ENCODE data around the gene HDHD5.

Gene HDHD5

DNA sequence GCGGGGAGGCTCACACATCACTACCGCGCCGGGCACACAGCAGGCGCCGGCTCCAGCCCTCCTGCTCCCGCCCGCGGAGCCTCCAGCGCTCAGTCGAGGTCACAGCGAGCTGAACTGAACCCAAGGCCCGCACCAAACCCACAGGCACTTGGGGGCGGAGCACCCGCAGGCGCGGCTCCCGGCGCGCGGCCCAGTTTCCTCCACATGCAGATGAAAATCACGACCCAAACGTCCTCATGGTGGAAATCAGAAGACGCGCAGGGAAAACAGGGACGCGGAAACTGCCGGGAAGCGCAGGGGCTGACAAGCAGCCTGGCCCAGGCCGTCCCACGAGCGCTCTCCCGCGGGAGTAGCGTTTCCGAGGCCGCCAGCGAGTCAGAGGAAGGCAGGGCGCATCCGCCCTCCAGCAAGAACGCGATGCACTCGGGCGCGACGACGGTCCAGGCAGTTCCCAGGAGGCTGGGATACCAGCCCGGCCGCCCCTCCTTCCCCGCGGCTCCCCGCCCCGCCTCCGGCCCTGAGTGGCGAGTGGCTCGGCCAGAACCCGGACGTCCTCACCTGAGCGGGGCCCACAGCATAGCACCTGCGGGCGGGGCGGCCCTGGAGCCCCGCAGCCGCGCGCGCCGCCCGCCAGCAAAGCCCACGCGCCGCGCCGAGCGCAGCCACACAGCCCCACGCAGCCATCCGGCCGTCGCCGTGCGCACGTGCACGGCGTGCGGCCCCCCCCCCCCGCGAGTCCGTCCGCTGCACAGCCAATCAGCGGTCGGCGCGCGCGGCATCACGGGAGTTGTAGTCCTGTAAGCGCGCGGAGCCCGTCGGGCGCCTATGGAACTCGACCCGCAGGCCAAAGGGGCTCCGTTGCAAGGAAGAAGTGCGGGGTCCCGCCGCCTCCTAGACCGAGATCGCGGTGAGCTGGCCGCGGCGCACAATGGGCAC, at the start of gene HDHD5:
HDHD5 (minus strand) TSS at position 710 of the 936 bp plus-strand sequence; CDS start at position 684, 26 bp downstream.
- DNase-seq (ENCODE audit: low spot score): peak; percentile 85

GRCh38 chr22:17205432-17205831, 46.4 kb upstream of the HDHD5 start:
- peak; percentile 38 for DNase-seq (ENCODE audit: low spot score)

- peak; percentile 32 for DNase-seq (ENCODE audit: low spot score)
These were observed 42.3 kb upstream of the HDHD5 start for GRCh38 chr22:17201285-17201945.

DNA sequence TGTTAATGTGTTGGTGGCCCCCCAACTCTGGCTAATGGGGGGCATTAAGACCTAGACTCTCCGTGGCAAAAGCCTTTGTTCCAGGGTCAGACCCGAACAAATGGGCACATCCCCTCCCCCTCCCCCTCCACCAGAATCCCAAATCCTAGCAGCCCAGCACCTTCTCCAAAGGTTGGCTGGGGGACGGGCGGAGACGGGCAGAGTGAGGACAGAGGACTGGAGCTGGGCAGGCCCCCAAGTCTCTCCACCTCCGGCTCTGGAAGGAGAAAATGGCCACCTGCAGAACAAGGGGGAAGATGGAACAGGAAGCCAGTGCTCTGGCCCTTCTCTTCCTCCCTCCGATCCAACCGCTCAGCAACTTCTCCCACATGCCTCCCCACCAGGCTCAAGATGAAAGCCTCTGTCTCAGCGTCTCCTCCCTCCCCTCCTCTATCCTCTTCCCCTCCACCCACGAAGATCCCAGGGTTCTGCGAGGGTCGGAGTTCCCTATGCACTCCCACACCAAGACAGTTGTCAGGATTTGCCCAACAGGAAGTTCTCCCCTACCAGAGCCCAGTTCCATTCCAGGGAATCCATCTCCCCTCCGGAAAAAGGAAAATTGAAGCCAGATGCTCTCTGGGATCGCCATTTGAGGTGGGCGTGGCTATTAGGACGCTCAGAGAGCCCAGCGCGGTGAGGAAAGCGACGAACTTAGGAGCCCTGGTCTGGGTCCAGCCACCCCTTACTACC, 40.1 kb upstream of the HDHD5 start:
- DNase-seq (ENCODE audit: low spot score): peak; percentile 56

DNA sequence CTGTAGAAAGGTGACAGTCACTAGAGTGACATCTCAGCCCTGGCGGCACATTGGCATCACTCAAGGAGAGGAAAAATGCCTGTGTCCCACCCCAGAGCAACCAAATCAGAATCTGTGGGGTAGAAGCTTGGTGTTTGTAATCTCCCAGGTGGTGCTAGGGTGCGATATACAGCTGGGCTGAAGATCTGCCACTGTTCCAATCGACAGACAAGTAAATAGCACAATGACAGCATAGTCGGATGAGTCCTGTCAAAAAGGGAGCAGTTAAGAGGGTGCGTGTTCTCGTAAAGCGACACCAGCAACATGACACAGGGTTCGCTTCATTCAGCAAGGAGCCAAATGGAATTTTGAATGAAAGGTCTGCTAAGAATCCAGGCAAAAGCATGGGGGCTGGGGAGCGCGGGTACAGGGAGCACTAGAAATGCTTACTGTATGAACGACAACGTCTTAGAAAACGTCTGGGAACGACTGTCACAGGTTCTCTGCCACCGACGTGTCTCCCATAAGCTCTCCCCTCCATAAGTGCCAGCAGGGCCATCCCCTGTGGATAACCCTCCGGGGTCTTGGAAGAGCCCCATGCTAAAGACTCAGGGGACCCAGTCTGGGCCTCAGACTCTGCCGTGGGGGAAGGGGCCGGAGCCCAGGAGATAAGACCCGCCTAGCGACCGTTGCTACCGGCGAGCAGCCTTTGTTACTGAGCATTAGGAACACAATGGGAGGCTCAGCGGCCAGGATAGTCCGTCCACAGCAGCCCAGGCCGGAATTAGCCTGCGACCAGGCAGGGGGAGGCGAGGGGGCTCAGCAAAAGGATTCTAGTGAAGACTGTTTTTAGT, 39.3 kb upstream of the HDHD5 start:
- DNase-seq (ENCODE audit: low spot score): peak; percentile 32

GRCh38 chr22:17194213-17194612, 35.1 kb upstream of the HDHD5 start:
- DNase-seq (ENCODE audit: low spot score): no peak

DNA sequence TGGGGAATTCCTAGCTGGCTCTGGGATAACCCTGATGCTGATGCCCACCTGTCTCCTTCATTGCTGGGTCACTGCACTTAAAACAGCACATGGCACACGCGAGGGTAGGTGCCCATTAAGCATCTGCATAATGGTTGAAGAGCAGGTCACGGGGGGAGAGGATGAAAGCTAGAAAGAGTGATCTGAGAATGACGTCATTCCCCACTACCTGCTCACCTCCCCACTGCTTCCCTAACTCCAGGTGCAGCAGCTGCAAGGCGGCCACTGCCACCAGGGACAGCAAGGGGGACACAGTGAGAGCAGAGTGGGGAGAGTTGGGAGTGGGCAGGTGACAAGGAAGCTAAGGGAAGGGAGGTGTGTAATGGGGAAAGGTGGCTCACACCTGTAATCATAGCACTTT, 33.1 kb upstream of the HDHD5 start:
- DNase-seq (ENCODE audit: low spot score): no peak

- no peak for DNase-seq (ENCODE audit: low spot score)
These were observed 32.2 kb upstream of the HDHD5 start for GRCh38 chr22:17191163-17191784.

GRCh38 chr22:17190702-17191101, 31.6 kb upstream of the HDHD5 start:
- no peak for DNase-seq (ENCODE audit: low spot score)

- DNase-seq (ENCODE audit: low spot score): no peak
These were observed 17.6 kb upstream of the HDHD5 start for GRCh38 chr22:17176715-17177114.

DNA sequence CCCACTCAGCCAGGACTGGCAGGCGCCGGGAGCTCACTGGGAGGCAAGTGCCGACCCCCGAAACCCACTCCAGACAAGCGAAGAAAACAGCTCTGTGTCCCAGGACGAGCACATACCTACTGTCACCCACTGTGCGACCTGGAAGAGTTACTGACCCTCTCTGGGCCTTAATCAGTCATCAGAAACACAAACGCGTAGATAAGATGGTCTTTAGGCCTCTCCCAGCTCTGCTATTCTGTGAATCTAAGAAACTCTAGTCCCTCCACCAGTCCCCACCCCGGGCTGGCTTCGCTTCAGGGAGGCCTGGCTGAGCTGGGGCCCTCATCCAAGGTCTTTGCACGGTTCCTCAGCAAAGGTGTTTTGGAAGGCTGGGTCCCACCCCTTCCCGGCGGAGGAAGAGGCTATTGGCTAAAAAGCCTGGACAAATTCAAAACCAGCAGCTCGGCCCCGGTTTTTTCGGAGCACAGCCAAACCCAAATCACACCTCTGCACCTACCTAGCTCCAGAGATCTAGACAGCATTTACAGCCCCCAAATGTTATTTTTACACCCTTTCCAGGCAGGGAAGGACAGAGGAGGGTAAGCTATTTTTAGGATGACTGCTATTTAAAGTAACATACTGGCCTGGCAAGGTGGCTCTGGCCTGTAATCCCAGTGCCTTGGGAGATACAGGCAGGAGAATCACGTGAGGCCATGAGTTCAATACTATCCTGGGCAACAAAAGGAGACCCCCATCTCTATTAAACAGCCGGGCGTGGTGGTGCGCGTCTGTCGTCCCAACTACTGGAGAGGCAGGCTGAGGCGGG, 13.2 kb upstream of the HDHD5 start:
- peak; percentile 91 for DNase-seq (ENCODE audit: low spot score)

DNA sequence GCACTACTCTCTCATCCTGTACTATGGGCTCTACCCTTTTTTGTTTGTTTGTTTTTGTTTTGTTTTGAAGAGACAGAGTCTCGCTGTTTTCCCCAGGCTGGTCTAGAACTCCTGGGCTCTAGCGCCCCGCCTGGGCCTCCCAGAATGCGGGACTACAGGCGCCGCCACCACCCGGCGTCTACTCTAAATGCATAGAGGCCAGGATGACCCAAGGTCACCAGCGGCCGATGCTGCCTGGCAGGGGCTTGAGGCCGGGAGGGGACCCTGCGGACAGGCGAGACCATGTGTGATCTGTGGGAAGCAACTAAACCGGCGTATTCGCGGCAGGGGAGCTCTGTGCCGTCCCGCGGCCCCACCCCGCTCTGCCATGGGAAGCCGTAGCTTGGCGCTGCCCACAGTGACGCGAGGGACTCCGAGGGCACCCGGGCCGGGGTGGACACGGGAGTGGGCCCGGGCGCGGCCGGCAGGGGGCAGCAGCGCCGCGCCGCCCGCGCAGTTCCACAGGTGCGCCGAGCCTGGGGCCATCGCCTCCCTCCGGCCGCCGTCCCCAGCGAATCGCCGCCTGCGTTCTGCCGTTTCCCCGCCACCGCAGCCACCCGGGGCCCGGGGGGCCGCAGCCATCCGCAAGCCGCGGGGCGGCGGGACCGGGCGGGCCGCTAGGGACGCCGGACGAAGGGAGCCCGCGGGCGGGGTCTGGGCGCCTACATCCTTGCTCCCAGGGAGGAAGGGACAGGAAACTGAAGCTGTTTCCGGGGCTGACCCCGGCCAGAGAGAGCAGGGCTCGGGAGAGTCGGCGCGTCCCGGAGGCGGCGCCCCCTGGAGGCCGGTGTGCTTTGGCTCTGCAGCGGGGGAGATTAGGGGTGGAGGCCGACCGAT, 12.3 kb upstream of the HDHD5 start:
- peak; percentile 87 for DNase-seq (ENCODE audit: low spot score)

GRCh38 chr22:17167486-17167885, 8.4 kb upstream of the HDHD5 start:
- DNase-seq (ENCODE audit: low spot score): peak; percentile 61

GRCh38 chr22:17164392-17165024, 5.4 kb upstream of the HDHD5 start:
- peak; percentile 29 for DNase-seq (ENCODE audit: low spot score)

GRCh38 chr22:17162731-17163130, 3.7 kb upstream of the HDHD5 start:
- no peak for DNase-seq (ENCODE audit: low spot score)

- DNase-seq (ENCODE audit: low spot score): no peak
These were observed 2.9 kb upstream of the HDHD5 start for GRCh38 chr22:17161991-17162390.

- DNase-seq (ENCODE audit: low spot score): peak; percentile 63
These were observed 451 bp upstream of the HDHD5 start for GRCh38 chr22:17159504-17159951.

DNA sequence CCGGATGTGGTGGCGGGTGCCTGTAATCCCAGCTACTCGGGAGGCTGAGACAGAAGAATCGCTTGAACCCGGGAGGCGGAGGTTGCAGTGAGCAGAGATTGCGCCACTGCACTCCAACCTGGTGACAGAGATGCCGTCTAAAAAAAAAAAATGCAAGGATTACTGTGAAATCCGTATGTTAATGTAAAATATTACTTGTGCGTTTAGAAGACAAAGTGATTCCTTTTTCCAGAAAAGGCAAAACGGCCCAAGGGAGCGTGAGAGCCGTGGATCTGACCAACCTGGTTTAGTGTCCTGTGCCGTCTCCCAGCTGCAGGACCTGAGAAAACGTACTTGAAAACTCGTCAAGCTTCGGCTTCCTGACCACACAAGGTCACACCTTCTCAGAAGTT, 905 bp downstream of the HDHD5 start:
- DNase-seq (ENCODE audit: low spot score): no peak

DNA sequence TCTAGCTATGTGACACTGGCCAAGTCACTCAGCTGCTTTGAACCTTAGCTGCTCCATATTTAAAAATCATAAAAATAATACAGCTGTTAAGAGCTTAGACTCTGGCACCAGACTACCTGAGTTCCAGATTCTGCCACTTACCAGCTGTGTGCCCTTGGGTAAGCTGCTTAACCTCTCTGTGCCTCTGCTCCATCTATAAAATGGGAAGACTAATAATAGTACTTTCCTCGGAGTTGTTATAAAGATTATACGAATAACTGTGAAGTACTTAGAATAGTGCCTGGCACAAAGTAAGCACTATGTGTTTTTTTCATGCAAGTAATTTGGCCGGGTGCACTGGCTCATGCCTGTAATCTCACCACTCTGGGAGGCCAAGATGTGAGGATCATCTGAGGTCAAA, 1.4 kb downstream of the HDHD5 start:
- DNase-seq (ENCODE audit: low spot score): no peak

Data from cerebellar cortex (tissue), 1 donor.